Measurements from ENCODE around the gene MR1. TPM values are rescaled to one million over a fixed set of nuclear protein-coding genes. Genes with fewer than 3 reads are reported as not detected.
A peak's percentile ranks its signal among the peaks of the same experiment; 100 is the strongest.

MR1 gene
- total and polyA plus RNA-seq, 9 of the 15 experiments (the other 6 are each of a cell fraction or from before 2014, with no cell fraction given), result 9.7 to 21.7 (median 15.6) TPM

- no peak for TF ChIP-seq NBN (IDR thresholded peaks at IDR 0.05; ENCODE audit: low read depth)
- TF ChIP-seq CBFB (CRISPR knock-in tag; IDR thresholded peaks at IDR 0.05), result no peak
- no peak for TF ChIP-seq MYC (IDR thresholded peaks at IDR 0.05; ENCODE audit: low read depth, low read length)
- TF ChIP-seq MYC (CRISPR knock-in tag; IDR thresholded peaks at IDR 0.05; ENCODE audit: borderline replicate concordance, low read depth), result no peak
- no peak for TF ChIP-seq PHTF2 (CRISPR knock-in tag; IDR thresholded peaks at IDR 0.05)
- TF ChIP-seq CSDE1 (IDR thresholded peaks at IDR 0.05), result no peak
- no peak for TF ChIP-seq CHD2 (IDR thresholded peaks at IDR 0.05; ENCODE audit: low read depth, low read length)
- no peak for TF ChIP-seq PHF8 (IDR thresholded peaks at IDR 0.05; ENCODE audit: borderline replicate concordance, low read length)
- peak; percentile 37; the same call in 1 of the 2 replicates for TF ChIP-seq HMBOX1 (IDR thresholded peaks at IDR 0.05)
- TF ChIP-seq EGR1 (conservative IDR thresholded peaks at IDR 0.05), result no peak
- TF ChIP-seq ZNF511 (CRISPR knock-in tag; IDR thresholded peaks at IDR 0.05), result no peak
- no peak for TF ChIP-seq TAF1 (IDR thresholded peaks at IDR 0.05; ENCODE audit: control insufficient read depth, extremely low read depth, insufficient read depth, low read length, severe bottlenecking)
- TF ChIP-seq SNAPC5 (CRISPR knock-in tag; IDR thresholded peaks at IDR 0.05), result no peak
- no peak for TF ChIP-seq TFAM (CRISPR knock-in tag; conservative IDR thresholded peaks at IDR 0.05)
- no peak for TF ChIP-seq HNRNPUL1 (IDR thresholded peaks at IDR 0.05; ENCODE audit: low read length)
- TF ChIP-seq KDM1A (IDR thresholded peaks at IDR 0.05), result 0 out of 4 replicates have a peak, but pooled peaks of 1 of the 2 experiments have one; percentile 23
- no peak for TF ChIP-seq TAF7 (tag; IDR thresholded peaks at IDR 0.05)
- no peak for TF ChIP-seq KLF1 (tag; IDR thresholded peaks at IDR 0.05)
- no peak for TF ChIP-seq GTF2A2 (tag; IDR thresholded peaks at IDR 0.05)
- no peak for TF ChIP-seq ZSCAN32 (CRISPR knock-in tag; IDR thresholded peaks at IDR 0.05)
- TF ChIP-seq MEIS2 (IDR thresholded peaks at IDR 0.05; ENCODE audit: partially characterized antibody), result no peak
- TF ChIP-seq NFYB (IDR thresholded peaks at IDR 0.05; ENCODE audit: extremely low read depth, insufficient read length), result no peak
- TF ChIP-seq RBFOX2 (IDR thresholded peaks at IDR 0.05; ENCODE audit: low read depth, low read length), result no peak
- TF ChIP-seq SMAD4 (CRISPR knock-in tag; conservative IDR thresholded peaks at IDR 0.05), result 0 out of 2 replicates have a peak, but pooled peaks have one; percentile 25
- no peak for TF ChIP-seq SIRT6 (IDR thresholded peaks at IDR 0.05; ENCODE audit: low read depth, low read length)
- no peak for TF ChIP-seq ATF3 (IDR thresholded peaks at IDR 0.05)
- no peak for TF ChIP-seq ATF3 (CRISPR knock-in tag; conservative IDR thresholded peaks at IDR 0.05)
- TF ChIP-seq SP2 (IDR thresholded peaks at IDR 0.05; ENCODE audit: extremely low read depth, low read depth, low read length, poor library complexity, severe bottlenecking), result no peak
- TF ChIP-seq HEY1 (CRISPR knock-in tag; IDR thresholded peaks at IDR 0.05; ENCODE audit: borderline replicate concordance), result no peak
Measured at GRCh38 chr1:181036107-181036836, 2.5 kb downstream of the MR1 start (continued).
